GM18498 (cell line): ENCODE data around the gene KLHL22.
"Not testable (repeated sequence)": the region's sequence is repeated elsewhere in the genome, so short reads cannot be mapped to it uniquely, and the experiment has no call there.

Experiments used
- ATAC-seq: cut with Tn5 transposase; IDR thresholded peaks from one replicate; pipeline ENCODE4 v1.9.1; 2021; ENCODE audit warnings: mild to moderate bottlenecking, moderate library complexity; ENCODE audit not compliant: unreplicated experiment

KLHL22 gene

DNA sequence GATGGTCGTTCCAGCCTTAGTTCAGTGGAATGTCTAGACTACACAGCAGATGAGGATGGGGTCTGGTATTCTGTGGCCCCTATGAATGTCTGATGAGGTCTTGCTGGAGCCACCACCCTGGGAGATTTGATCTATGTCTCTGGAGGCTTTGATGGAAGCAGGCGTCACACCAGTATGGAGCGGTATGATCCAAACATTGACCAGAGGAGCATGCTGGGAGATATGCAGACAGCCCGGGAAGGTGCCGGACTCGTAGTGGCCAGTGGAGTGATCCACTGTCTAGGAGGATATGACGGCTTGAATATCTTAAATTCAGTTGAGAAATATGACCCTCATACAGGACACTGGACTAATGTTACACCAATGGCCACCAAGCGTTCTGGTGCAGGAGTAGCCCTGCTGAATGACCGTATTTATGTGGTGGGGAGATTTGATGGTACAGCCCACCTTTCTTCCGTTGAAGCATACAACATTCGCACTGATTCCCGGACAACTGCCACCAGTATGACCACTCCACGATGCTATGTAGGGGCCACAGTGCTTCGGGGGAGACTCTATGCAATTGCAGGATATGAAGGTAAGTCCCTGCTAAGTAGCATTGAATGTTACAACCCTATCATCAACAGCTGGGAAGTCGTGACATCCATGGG, 44.3 kb downstream of the KLHL22 start:
- not testable (repeated sequence) for ATAC-seq

DNA sequence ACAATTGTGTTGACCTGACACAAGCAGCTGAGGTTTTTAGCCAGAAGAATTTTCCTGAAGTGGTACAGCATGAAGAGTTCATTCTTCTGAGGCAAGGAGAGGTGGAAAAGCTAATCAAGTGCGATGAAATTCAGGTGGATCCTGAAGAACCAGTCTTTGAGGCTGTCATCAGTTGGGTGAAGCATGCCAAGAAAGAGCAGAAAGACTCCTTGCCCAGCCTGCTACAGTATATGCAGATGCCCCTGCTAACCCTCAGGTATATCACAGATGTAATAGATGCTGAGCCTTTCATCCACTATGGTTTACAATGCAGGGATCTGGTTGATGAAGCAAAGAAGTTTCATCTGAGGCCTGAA, 45.1 kb downstream of the KLHL22 start:
- no peak for ATAC-seq

DNA sequence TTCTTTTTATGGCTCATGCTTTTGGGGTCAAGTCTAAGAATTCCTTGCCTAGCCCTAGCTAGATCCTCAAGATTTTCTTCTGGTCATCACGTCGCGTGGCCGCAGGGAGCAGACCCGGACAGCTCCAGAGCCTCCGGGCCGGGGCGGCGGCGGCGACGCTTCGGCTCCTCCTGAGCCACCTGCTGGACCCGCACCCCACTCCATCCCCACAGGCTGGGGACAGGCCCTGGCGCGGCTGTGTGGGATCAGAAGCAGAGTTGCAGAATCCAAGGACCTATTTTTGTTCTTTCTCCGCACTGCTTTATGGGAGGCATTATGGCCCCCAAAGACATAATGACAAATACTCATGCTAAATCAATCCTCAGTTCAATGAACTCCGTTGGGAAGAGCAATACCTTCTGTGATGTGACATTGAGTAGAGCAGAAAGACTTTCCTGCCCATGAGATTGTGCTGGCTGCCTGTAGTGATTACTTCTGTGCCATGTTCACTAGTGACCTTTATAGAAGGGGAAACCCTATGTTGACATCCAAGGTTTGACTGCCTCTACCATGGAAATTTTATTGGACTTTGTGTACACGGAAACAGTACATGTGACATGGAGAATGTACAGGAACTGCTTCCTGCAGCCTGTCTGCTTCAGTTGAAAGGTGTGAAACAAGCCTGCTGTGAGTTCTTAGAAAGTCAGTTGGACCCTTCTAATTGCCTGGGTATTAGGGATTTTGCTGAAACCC, 45.6 kb downstream of the KLHL22 start:
- no peak for ATAC-seq

DNA sequence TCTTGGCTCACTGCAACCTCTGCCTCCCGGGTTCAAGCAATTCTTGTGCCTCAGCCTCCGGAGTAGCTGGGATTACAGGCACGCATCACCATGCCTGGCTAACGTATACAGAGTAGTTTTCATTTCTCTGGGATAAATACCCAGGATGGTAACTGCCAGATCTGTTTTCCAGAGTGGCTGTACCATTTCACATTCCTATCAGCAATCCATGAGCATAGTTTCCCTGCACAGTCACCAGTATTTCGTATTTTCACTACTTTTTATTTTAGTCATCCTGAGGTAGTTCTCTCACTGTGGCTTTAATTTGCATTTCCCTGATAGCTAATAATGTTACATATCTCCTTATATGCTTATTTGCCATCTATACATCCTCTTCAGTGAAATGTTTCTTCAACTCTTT, 47.0 kb downstream of the KLHL22 start:
- ATAC-seq = no peak

DNA sequence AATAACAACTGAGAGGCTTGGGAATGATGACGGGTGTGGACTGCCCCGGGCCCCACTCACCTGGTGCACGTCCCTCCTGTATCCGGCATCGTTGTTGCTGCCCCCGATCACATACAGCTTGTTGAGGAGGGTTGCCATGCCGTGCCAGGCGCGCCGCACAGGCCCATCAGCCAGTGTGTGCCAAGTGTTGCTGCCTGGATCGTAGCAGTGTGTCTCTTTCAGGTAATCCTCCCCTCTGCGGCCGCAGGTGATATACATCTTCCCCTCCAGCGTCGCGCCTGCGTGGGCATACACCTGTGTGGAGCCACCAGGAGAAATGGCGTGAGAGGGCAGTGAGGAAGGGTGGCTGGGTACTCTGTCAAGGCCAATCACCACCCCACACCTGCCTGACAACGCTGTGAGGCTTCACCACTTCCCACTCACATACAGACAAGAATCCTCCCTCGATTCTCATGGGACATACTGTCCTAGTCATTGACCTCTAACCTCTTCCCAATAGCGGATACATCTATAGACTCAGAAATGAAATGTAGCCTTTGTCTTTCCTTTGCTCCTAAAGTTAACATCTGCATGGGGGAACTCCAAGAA, 49.1 kb downstream of the KLHL22 start:
- no peak for ATAC-seq

DNA sequence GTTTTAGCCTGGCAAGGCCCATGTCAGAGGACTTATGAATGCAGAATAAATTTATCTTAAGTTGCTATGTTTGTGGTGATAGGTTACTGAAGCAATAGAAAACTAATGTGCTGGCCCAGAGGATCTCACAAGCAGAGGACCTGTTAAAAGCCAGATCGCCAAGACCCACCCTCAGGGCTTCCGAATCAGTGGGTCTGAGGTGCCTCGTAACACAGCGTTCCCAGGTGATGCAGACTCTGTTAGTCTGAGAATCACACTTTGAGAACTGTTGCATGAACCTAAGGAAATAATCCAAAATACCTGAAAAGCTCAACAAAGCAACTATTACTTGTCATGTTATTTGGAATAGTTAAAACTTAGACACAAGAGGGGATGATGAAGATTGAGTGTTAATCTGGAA, 51.3 kb downstream of the KLHL22 start:
- no peak for ATAC-seq

DNA sequence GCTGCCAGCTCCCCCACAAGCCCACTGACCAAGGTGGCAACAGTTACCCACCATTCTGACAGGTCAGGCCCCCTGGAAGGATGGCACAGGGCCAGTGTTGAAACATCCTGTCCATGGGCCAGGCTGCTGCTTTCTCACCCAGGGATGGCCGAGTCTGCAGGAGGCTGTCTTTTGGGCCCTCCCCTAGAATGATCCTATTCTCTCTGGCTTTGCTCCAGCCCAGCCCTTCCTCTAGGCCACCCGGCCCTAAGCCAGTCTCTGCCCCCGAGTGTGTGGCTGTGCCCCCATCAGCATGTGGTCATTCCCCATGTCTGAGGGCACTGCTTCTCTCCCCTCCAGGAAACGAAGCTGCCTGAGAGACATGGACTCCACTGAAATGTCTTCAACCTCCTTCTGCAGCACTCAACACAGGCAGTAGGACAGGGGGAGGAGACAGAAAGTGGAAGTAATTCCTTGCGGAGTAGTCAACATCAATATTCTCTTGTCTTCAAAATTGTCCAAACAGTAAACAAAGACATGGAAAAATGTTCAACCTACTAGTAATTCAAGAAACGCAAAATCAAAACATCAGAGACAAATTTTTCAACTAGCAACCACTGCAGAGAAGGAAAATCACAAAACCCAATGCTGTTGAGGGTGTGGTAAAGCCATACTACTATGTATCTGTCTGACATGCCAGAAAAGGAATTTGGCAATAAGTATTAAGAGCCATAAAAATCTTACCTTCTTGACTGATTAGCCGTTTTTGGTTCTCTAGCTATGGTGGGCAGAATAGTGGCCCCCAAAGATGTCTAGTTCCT, 52.9 kb downstream of the KLHL22 start:
- ATAC-seq = no peak

DNA sequence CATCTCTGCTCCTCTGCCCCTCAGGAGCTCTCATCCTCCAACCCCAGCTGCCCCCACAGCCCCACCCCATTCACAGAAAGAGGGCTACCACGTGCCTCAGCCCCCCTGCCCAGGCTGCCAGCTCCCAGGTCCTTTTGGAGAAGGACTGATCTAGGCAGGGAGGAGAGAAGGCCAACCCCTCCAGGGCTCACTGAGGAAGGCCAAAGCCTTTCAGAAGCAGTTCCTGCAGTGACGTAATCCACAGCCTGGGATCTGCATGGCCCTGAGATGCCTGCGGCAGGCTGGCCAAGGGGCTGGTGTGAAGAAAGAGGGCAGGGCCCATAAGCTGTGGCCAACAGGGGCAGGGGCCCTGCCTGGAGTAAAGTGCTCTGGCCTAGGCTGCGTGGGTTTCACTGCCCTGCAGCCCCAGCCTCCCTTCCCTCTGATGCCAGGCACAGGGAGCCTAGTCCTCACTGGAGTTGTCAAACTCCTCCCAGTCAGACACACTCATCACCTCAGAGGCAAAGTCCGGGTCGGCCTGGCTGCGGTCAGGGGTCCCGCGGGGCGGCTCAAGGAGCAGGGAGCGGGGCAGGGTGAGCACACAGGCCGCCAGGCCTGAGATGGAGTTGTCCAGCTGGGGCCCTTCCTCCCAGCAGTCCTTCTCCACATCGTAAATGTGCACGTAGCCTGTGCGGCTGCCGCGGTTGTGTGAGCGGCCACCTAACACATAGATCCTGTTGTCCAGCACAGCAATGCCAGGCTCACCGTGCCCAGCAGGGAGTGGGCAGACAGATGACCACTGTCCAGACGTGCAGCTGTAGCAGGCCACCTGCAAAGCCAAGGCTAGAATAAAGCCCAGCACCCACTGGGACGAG, 53.7 kb downstream of the KLHL22 start:
- ATAC-seq = no peak

DNA sequence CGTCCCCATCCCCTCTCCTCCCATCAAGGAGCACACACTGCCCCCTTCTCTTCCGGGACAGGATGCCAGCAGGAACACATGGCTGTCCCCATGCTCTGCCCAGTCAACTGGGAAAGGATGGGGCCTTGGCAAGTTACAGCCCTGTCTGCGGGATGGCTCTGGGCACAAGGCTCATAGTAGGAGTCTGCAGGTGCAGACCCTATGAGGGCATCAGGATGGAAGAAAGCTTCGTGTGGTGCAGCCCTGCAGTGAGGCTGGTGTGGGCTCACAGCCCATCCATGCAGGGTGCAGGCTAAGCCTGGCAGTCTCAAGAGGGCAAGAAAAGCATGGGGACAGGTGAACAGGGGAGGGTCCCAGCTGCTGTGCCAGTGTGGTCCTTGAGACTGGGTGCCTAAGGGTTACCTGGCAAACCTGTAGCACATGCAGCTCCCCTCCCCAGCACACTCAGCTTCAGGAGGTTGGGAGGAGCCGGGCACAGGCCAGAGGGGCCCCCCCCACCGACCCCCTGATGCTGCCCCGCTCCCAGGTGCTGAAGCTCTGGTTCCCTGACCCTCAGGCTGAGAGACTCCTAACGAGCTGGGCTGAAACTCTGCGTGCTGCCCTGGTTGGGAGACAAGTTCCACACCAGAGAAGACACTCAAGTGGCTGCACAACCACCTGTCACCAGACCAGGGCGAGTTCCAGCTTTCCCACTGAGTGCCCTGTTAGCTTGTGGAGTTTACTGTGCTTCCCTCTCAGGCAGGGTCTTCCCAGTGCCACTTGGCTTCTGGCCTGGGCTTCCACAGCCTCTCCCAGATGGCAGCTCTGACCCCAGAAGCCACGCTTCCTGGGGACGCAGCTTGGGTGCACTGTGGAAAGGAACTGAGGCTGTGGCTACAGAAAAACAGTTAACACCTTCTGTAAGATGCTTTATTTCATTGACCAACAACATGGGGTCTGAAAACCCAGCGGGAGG, 54.7 kb downstream of the KLHL22 start:
- ATAC-seq = no peak

DNA sequence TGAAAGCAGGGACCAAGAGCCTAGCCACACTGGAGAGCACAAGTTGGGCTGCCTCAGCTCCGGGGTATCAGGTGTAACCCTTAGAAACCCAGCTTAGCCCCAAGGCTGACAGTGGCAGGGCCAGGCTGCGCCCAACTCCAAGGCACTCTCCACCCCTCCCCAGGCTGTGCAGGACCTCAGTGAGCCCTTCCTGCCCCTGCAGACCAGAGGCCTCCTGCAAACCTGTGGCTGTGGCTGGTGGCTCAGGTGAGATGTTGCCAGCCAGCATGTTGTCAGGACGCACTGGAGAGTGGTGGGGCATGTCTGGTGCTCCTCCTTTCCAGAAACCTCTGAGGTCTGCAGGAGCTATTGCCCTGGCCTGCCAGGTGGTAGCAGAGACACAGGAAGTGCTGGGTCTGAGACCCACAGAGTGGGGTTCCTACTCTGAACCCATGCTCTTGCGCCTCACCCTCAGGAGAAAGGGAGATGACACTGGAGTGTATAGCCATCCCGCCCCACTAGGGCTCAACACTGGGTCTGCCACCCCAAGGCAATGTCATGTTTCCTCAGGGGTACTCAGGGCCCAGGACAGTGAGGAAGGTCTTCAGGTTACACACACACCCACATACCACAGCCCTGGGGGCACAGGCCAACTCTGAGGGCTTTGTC, 55.5 kb downstream of the KLHL22 start:
- no peak for ATAC-seq

DNA sequence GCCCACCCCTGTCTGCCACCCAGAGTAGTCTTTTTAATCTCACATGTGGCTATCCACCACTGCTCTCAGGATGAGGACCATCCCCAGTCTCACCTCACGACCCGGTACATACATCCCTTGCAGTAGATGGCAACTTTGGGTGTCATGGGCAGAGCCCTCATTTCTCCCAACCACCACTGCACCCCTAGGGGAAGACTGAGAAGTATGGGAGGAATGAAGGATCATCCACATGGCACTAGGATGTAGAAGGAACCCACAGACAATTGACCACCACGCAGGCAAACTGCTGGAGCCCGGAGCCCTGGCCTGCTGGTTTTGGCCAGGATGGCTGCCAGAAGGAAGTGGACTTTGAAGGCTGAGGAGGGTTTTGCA, 56.1 kb downstream of the KLHL22 start:
- no peak for ATAC-seq

DNA sequence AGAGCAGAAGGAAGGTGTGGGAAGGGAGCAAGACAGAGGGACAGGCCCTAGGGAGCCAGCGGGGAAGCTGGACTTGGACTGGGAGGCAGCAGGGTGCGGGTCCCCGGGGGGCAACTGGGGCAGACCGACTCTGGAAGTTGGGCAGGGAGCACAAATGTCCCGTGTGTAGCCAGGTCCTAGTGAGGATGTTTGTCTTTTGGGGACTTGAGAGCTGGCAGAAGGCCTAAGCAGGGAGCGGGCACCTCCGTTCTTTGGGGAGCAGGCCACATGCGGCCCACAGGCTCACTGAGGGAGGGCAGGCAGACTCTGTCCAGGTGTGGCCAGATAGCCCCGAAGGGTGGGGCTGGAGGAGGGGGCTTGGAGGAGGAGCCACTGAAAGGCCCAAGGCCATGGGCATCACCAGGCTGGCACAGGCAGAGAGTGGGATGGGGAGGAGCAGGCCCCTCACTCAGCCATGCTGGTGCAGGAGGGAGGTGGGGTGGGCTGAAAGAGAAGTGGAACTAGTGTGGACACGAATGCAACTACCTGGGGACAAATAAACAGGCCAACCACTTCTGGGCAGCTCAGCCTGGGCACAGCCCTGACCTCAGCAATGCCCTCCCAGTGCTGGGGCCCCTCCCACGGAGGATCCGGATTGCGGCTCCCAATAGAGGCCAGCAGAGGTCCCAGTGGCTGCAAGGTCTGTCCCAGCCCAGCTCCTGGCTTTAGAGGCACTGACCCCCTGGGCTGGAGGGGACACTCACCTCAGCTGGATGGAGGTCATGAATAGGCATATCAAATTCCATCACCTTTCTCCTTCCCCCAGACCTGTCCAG, 56.7 kb downstream of the KLHL22 start:
- ATAC-seq = no peak

DNA sequence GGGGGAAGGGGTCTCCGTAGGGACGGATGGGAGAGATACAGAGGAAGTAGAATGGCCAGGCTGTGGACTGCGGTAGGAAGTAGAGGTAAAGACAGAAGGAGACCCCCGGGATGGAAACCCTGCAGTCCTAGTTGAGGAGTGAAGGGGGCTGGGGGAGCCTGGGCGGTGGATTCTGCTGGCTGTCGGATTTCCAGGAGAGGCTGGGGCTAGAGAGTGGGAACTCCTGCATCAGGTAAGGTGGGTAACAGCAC, 57.2 kb downstream of the KLHL22 start:
- no peak for ATAC-seq

DNA sequence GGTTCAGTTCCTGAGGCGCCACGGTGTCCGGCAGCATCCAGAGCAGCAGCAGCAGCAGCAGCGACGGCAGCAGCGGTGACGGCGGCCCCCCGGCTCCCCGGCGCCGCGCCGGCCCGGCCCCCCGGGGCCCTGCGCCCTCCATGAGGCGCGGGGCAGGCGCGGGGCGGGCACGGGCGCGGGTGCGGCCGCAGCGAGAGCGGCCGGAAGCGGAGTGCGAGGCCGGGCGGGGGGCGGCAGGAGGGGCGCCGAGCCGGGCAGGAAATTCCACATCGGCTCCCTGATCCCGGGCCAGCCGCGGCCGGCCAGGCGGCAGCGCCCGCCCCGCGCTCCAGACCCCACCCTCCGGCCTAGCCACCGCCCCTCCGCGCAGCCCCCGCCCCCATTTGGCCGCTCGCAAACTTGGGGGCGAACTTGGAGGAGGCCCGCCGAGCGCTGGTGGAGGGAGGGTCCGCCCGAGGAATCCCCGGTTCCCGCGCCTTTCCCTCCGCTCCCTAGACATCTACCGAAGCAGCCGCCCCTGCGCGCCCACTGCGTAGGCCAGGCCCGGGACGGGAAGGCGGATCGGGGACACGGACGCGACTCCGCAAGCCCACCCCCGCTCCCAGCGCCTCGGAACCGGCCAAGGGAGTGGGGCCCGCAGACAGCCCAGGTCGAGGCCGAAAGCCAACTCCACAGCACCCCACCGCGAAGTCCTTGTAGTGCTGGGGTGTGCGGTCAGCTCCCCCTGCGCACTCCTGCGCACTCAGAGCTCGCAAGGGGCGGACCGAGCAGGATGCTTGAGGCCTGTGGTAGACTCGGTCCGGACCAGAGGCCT, 57.8 kb downstream of the KLHL22 start, which contains the start of gene SCARF2:
SCARF2 (minus strand) TSS at position 213 of the 814 bp plus-strand sequence; CDS start at position 142, 71 bp downstream.
- no peak for ATAC-seq

DNA sequence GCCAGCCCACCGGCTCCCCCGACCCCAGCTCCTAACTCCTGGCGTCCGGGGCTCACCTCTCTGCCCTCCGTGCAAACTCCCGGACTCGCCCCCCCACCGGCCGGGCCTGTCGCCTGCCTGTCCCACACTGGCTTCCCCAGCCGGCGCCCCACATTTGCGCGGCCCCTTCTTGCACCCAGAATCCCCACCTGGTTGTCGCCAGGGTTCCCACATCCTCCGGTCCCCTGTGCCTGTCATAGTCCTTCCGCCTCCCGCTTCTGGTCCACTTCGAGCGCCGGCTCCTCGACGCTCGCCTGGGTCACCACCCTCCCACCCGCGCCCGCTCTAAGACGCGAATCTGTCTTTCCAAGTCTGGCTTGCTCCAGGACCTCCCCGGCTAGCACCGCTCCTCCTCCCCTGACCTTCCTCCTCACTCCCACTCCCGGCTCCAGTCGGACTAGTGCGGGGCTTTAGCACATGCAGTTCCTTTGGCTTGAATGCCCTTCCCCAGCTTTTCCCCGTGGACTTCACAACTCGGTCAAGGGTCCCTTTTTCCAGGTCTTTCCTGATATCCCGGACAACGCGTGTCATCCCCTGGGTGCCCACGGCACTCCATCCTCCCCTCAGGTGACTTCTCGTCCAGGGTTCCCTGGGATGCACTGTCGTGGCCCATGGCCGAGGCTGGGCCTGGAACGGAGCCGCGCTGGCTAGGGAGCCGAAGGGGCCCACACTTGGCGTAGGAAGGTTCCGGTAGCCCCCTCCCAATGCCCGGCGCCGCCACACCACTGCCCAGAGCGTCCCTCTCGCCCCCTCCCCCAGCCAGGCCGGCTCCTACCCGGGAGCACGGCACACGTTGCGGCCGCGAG, 58.6 kb downstream of the KLHL22 start:
- no peak for ATAC-seq

DNA sequence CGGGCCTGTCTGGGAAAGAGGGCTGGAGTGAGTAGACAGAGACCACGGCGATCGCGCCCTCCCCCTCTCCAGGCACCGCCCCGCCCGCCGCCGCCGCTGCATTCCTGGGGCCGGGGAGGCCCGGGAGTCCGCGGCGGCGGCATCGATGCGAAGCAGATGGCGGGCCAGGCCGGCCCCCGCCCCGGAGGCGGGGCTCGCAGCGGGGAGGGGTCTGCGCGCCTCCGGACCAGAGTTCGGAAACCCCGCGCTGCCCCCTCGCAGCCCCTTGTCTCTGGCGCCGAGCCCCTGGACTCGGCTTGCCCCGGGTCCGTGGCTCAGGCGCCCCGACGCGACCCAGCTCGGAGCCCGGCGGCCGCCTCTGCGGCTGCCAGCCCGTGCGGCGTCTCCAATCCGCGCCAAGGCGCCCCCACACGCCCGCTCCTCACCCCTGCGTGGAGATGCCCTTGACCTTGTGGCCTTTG, 59.3 kb downstream of the KLHL22 start:
- no peak for ATAC-seq
